ENCODE measurements around the gene TRMT2A. TPM values are rescaled to one million over a fixed set of nuclear protein-coding genes. Genes with fewer than 3 reads are reported as not detected.
A peak's percentile ranks its signal among the peaks of the same experiment; 100 is the strongest.
"Not testable (repeated sequence)": the region's sequence is repeated elsewhere in the genome, so short reads cannot be mapped to it uniquely, and the experiment has no call there.

The TRMT2A gene
- total RNA-seq, 1 experiment from 2014 or later = 17.9 TPM

GRCh38 chr22:20086101-20086599 is 30.9 kb downstream of the TRMT2A start:
- no peak for DNase-seq (ENCODE audit: low read depth)

- no peak for DNase-seq (ENCODE audit: low read depth)
These were observed 31.4 kb downstream of the TRMT2A start for GRCh38 chr22:20085651-20086050.

GRCh38 chr22:20084547-20085413 is 32.2 kb downstream of the TRMT2A start:
- DNase-seq (ENCODE audit: low read depth) = no peak

GRCh38 chr22:20083891-20084546 is 33.0 kb downstream of the TRMT2A start:
- no peak for DNase-seq (ENCODE audit: low read depth)

GRCh38 chr22:20083157-20083890 is 33.7 kb downstream of the TRMT2A start:
- no peak for DNase-seq (ENCODE audit: low read depth)

GRCh38 chr22:20080776-20081654 is 36.0 kb downstream of the TRMT2A start:
- DNase-seq (ENCODE audit: low read depth) = peak; percentile 63

GRCh38 chr22:20080445-20080775 is 36.6 kb downstream of the TRMT2A start:
- peak; percentile 56 for DNase-seq (ENCODE audit: low read depth)

GRCh38 chr22:20079745-20080444 is 37.1 kb downstream of the TRMT2A start, which contains the start of gene DGCR8:
Gene DGCR8, plus strand, starts transcription at chr22:20080241. Its CDS starts 5,723 bp downstream, at chr22:20085964.
- DNase-seq (ENCODE audit: low read depth) = peak; percentile 90

GRCh38 chr22:20076627-20077172 is 40.3 kb downstream of the TRMT2A start:
- no peak for DNase-seq (ENCODE audit: low read depth)

- DNase-seq (ENCODE audit: low read depth) = no peak
These were observed 45.5 kb downstream of the TRMT2A start for GRCh38 chr22:20071524-20071972.

GRCh38 chr22:20069331-20070042 is 47.5 kb downstream of the TRMT2A start:
- no peak for DNase-seq (ENCODE audit: low read depth)

- no peak for DNase-seq (ENCODE audit: low read depth)
These were observed 48.4 kb downstream of the TRMT2A start for GRCh38 chr22:20068640-20069039.

GRCh38 chr22:20067384-20067682 is 49.7 kb downstream of the TRMT2A start:
- not testable (repeated sequence) for DNase-seq (ENCODE audit: low read depth)

- DNase-seq (ENCODE audit: low read depth) = no peak
These were observed 50.2 kb downstream of the TRMT2A start for GRCh38 chr22:20066617-20067383.

GRCh38 chr22:20065896-20066616 is 51.0 kb downstream of the TRMT2A start:
- no peak for DNase-seq (ENCODE audit: low read depth)

GRCh38 chr22:20064545-20065262 is 52.3 kb downstream of the TRMT2A start:
- DNase-seq (ENCODE audit: low read depth) = no peak

- no peak for DNase-seq (ENCODE audit: low read depth)
These were observed 52.9 kb downstream of the TRMT2A start for GRCh38 chr22:20064140-20064480.
